D341Med (cell line): Measurements from ENCODE around the gene BPIFB2.

Source experiments
- DNase-seq: peaks from one replicate; pipeline ENCODE4 v3.0.0; 2012; ENCODE audit warnings: low spot score

The BPIFB2 gene

DNA sequence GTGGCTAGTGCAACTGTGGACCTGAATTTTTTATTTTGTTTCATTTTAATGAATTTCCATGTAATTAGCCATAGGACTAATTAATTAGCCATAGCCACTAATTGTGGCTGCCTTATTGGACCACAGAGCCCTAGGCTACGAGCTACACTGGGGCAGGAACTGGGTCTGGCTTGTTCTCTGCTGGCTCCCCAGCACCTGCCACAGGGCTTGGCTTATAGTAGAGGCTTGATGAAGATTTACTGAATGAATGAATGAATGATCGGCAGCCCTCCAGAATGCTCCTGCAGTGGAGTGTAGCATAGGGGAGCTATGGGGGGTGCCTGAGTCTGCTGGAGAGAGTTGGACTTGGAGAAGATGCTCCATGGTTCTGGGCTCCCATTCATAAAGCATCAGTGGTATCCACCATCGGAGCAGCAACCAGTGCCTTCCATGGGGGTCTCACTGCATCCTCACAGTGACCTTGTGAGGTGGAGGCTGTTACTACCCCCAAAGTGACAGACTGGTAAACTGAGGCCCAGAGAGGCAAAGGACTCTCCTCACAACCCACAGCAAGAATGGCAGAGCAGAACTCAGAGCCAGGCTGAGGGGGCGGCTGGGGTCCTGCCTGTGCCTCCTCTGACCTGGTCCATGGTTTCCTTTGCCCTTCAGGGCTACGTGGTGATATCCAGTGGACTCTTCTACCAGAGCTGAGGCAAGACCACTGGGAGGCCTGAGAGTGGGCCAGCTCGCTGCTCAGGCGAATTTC, 15.4 kb downstream of the BPIFB2 start:
- DNase-seq, result no peak

DNA sequence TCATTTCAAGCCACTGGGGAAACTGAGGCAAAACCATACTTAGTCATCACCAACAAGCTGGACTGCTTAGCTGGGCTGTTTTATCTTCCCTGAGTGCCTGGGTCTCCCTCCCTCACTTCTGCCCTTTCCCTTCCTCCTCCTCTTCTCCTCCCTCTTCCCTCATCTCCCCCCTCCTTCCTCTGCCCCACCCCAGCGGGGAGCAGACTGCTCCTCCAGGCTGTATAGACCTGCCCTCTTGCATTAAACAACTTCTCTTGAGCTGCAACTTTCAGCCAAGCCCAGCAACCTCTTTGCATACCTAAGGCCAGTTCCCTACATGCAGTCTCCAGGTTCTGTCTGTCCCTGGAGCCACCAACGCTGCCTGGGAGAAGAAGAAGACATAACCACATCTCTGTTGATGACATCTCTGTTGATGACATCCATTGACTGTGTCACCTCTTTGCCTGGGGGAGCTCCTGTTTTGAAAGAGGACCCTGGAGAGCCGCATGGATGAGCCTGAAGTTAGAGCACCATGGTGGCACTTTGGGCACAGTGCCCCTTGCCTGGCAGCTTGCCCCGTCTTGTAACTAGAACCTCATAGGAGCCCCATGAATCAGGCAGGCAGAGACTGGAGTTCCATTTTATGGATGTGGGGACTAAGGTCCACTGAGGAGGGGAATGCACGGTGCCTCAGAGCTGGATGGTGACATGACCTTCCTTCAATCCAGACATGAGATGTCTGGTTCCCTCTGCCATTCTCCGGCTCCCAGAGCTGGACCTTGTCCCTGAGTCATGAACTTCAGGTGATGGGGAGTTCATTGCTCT, 16.1 kb downstream of the BPIFB2 start:
- DNase-seq, result no peak

DNA sequence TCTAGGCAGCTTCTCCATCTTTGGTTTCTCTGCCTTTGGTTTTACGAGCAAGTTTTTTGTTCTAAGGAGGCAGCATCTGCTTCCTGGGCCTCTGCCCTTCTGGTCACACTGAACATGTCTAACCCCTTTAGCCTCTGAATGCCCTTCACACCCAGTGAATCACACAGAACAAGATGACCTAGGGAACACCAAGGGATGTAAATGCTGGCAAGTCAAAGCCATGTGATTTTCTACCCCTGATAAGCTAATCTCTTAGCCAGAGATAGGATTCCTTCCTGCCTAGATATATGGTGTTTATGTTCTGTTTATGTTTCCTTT, 16.7 kb downstream of the BPIFB2 start:
- DNase-seq, result no peak

DNA sequence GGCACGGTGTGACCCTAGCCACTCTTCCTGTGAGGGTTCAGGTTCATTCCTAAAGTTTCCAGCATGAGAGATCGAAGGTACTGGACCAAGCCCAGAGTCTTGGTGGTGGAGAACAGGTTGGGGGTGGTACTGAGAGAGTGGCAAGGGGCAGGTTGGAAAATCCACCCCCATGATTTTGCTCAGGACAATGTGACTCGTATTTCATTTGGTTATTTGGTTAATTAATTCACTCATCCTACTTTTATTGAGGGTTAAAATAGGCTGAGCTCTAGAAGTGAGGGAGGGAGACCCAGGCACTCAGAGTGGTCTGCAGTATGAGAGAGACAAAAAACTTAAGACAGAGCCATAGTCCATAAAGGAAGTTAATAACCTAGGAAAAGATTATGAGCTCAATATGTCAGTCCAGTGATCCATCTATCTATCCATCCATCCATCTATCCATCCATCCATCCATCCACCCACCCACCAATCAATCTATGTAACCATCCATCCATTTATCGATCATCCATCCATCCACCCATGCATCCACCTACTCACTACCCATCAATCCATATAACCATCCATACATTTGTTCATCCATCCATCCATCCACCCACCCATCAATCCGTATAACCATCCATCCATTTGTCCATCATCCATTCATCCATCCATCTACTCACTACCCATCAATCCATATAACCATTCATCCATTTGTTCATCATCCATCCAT, 17.3 kb downstream of the BPIFB2 start:
- no peak for DNase-seq

DNA sequence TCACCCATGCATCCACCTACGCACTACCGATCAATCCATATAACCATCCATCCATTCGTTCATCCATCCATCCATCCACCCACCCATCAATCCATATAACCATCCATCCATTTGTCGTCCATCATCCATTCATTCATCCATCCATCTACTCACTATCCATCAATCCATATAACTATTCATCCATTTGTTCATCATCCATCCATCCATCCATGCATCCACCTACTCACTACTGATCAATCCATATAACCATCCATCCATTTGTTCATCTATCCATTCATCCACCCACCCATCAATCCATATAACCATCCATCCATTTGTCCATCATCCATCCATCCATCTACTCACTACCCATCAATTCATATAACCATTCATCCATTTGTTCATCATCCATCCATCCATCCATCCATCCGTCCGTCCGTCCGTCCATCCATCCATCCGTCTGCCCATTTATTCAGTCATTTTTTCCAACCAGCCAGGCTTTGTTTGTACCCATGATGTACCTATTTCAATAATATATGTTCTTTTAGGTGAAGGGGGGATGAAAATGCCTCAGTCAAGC, 17.9 kb downstream of the BPIFB2 start:
- DNase-seq, result no peak

DNA sequence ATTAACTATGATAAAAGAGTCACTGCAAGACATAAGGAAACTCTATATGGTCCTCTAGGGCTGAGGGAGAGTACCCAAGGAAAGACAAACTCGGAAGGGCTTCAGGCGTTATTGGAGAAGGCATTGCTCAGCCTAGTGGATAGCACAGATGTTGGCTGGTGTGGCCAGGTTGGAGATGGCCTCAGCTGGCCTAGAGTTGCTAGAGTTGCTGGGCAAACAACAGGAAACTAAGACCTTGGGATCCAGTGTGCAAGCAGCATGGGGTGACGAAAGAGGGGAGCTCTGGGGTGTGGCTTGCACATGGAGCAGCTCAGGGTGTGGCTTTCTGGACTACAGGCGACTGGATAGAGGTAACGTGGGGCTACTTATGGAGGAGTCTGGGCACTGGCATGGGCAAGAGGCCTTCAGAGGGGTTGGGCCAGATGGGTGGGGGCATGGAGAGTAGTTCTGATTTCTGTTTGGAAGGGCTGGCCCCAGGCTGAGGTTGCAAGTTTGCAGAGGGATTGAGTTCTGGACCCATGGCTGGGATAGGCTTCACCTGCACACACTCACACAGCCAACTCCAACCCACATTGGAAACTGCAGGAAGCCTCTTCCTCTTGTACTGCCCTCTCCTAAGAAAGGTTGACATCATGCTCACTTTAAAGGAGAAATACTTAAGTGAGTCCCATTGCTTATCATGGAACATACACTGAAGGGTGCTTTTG, 18.7 kb downstream of the BPIFB2 start:
- no peak for DNase-seq

DNA sequence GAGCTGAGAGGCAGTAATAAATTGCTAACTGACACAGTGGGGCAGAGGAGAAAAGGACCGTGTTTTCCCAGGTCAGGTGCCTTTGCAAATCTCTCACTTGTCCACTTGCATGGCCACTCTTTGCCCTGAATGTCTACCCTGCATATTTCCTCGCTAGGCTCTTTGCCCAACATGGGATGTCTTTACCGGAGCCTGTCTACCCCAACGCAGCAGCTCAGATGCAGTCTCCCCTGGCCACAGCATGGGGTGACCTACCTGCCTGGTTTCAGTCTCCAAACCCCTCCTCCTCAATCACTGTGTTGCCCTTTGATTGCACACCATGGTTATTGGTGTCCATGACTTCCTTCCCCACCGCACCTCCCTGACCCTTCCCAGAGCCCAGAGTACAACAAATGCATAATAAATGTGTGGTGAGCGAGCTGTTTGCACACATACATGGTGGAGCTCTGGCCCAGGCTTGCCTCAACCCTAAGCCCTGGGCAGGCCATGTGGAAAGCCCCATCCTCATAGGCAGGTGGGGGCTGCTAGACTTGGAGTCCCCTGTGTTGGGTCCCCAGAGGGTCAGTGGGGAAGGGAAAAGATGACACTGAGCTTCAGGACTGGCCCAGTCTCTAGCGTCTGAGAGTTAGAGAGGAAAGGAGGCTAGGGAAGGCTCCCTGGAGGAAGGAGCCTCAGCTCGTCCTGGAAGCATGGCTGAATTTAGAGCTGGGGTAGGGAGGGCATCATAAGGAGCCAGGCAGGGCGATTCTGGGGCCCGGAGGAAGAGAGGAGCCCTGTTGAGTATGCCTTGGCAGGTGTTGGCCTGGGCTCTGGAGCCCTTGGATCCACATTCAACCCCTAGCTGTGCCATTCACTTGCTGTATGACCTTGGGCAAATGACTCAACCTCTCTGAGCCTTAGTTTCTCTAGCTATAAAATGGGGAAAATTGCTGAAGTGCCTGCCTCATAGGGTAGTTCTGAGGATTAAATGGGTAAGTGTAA, 19.6 kb downstream of the BPIFB2 start:
- no peak for DNase-seq

DNA sequence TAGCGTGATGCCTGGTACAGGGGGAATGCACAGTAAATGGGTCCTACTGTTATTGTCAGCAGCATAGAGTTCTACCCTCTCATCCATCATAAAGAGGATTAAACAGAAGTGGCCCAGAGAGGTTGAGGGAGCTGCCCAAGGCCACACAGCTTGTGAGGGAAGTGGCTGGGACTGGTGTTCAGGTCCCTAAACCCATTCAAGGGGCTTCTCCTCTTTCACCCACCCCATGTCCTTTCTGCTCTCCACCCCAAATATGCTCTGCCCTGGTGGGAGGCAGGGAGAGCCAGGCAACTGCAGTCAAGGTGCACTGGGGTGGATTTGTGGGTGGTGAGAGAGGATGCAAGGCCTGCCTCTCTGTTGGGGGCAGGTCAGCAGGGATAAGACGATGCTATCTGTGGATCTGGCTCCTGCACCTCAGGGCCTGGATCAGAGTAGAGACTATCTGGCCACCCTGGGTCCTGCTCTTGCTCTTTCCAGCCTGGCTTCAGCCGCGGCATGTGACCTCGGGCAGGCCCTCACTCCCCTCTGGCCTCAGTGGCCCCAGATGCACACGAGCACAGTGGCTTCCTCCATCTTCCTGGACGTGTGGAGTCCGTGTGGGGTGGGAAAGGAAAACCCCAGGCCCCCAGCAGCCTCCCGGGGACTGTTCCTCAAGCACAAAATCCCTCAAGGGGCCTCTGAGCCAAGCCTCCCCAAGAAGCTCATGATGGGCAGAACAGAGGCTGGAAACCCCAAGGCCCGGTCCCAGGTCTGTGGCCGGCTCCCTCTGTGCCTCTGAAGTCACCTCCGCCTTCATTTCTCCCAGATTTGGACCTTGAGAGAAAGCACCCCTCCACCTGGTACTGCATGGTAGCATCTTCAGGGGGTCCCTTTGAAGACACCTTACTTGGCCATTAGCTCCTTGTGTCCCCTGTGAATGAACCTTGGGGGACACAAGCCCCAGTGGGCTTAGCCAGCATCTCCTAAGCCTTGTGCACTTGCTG, 20.6 kb downstream of the BPIFB2 start:
- DNase-seq, result no peak

DNA sequence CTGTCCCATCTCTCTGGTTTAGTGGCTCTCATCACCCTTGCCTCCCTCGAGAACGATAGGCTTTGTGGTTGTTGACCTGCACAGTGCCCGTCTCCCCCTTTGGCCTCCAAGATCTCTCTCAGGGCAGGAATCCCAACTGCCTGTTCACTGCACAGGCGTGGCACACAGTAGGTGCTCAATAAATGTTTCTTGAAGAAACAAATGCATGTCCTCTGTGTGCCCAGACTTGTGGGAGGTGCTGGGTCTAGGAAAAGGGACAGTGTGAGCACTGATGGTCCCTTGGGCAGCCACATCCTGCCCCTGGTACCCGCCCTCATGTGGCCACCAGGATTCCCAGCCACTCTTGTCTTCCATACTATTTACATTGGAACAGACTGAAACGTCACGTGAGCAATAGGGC, 21.4 kb downstream of the BPIFB2 start:
- no peak for DNase-seq

DNA sequence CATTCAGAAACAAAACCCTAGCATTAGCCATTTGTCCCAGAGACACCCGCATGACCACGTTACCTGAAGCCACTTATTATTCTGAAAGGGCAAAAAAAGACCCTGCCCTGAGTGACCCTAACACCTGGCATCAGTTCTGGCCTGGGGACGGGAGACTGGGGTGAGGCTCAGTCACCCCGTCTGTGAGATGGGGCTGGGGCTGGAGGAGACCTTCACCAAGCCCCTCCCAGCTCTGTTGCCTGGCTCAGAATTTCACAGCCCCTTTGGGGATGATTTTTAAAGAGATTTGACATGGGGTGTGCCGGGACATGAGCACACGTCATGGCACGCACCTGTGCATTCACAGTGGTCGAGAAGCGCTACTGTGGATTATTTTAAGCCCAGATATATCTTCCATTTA, 22.6 kb downstream of the BPIFB2 start:
- no peak for DNase-seq

DNA sequence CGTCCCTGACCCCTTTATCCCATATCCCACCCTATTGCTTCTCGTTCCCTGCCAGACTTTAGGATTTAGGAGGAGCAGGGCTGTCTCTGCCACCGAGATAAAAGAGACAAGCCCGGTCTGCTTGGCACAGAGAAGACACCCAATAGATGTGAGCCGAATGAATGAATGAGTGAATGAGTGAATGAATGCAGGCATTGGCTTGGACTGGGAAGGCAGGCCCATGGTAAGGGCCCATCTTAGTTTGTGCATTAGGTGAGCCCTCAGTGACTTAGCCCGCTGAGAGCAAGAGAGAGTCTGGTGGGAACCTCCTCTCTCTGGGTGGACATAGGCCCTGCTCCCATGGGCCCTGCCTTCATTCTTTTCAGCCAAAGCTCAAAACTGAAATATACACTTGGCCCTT, 23.1 kb downstream of the BPIFB2 start:
- no peak for DNase-seq

DNA sequence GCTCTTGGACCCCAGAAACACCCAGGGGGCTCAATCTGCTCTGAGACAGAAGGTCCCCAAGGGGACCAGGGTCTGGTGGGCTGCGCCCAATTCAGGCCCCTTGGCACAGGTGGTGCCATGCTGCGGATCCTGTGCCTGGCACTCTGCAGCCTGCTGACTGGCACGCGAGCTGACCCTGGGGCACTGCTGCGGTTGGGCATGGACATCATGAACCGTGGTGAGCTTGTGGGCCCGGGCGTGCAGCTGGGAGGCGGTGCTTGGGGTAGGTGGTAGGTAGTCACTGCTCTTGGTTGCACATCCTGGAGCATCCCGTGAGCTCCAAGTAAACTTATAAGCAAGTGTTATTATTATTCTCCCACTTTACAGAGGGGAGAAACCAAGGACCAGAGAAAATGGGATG, 24.0 kb downstream of the BPIFB2 start, which contains the start of gene BPIFB6:
Gene BPIFB6 (plus strand): TSS at position 118 of the 400 bp plus-strand sequence. CDS start 0 bp downstream, at position 118.
- DNase-seq, result no peak

DNA sequence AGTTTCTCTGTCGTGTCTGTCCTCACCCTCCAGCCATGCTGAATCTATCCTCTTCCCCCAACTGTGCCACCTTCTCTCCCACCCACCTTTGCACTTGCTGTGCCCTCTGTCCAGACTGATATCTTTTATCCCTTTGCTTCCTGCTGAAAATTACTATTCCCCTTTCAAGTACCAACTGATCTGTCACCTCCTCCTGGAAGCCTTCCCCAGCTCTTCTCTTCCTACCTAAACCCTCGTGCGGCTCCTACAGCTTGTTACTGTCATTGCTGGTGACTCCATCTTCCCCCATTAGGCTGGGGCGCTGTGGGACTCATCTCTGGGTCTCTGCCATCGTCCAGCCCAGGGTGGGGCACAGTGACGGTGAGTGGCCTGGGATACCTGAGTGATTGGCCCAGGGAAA, 25.1 kb downstream of the BPIFB2 start:
- no peak for DNase-seq

DNA sequence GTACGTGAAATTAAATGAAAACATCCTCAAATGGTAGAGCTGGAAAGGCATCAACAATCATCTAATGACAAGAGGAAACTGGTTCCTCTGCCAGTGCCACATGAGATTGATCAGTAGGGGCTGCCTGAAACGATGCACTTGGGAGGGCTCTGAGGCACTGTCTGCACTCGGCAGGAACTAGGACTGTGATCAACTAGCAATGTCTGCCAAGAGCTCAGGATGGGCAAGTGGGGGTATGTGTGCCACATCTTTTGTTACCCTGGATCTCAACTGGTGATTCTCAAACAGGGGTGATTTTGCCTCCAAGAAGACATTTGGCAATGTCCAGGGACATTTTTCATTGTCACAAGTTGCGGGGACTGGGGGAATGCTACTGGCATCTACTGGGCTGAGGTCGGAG, 25.9 kb downstream of the BPIFB2 start:
- DNase-seq, result no peak

DNA sequence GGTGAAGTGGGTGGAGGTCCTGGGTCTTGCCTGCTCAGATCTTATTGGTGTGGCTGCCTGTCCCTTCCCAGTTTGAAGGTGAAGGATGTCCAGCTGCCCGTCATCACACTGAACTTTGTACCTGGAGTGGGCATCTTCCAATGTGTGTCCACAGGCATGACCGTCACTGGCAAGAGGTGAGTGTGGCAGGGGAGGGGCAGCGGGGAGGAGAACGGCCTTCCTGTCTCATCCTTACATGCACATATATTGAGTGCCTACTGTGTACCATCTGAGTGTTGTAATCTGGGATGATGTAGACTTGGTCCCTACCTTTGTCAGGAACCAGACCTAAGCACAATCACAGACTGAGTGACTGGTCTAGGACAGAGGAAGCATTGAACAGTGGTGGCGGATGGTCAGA, 26.6 kb downstream of the BPIFB2 start:
- no peak for DNase-seq

DNA sequence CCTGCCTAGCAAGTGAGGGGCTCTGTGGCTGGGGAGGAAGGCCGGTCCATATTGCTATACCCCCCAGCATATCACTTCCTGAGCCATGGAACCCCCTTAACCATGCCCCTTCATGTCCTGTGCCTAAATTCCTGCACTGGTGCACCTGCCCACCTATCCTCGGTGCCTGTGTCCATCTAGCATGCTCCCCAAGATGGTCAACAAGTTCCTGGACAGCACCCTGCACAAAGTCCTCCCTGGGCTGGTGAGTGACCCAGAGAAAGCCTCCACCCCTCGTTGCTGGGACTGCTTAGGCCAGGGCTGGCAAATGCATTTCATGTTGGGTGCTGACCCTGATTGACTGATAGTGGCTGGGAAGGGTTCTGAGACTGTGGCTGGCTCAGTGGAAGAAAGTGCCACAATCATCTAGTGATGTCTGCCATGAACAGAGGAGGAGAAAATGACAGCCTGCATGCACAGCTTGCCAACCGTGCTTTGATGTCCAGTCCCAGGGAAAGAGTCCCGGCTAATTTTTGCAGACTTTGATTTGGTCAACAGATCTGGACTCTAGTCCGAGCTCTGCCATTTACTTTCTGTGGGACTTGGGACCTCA, 27.5 kb downstream of the BPIFB2 start:
- DNase-seq, result no peak

DNA sequence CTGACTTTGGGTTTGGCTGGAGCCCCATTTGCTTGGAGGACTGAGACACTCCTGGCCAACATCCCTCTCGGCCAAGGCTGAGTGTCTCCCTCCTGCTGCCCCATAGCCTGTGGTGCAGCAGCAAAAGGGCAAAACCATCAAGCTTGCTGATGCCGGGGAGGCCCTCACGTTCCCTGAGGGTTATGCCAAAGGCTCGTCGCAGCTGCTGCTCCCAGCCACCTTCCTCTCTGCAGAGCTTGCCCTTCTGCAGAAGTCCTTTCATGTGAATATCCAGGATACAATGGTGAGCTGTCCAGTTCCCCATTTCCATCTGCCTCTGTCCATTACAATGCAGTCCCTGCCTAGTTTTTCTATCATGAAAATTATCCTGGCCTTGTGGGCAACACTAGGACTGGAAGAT, 30.0 kb downstream of the BPIFB2 start:
- DNase-seq, result no peak

DNA sequence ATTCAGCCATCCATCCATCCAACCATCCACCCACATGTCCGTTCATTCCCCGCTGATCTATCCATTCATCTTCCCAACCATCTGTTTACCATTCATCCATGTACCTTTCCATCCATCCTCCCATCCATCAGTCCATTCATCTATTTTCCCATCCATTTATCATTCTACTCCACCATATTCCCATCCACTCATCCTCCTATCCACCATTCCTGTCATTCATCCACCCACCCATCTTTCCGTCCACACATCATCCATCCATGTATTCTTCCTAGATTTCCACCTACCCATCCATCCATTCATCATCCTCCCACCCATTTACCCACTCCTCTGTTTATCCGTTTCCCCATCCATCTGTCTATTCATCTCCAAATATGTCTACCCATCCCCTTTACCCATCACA, 30.7 kb downstream of the BPIFB2 start:
- no peak for DNase-seq

DNA sequence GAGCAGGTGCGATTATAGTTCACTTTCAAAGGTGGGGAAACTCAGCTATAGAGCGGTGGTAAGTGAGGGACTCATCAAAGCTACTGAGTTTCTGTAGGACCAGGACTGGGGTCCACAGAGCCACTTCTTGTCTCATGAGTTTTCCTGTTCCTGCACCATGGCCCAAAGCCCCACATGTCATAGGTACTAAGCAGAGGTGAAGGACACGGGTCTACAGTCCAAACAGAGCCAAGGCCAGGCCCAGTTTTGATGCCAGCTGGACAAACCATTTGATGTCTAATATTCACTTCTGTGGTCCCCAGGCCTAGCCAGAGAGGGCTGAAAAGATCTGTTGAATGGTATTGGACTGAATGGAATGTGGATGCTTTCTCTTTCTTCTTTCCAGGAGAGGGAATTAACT, 34.9 kb downstream of the BPIFB2 start:
- DNase-seq, result no peak
